GM23248 (cell line): ENCODE data around the gene PLXDC1.
"Not testable (repeated sequence)": the region's sequence is repeated elsewhere in the genome, so short reads cannot be mapped to it uniquely, and the experiment has no call there.

Experiments
- EZH2 ChIP-seq: fragments of 200-600 bp; sonication (generic); IDR thresholded peaks from 2 replicates; pipeline ENCODE4 v1.6.1; 2018; ENCODE audit warnings: antibody characterized with exemption, mild to moderate bottlenecking; ENCODE audit not compliant: insufficient read depth, poor library complexity, severe bottlenecking
- EZH2phosphoT487 ChIP-seq: fragments of 200-600 bp; sonication (generic); IDR thresholded peaks from 2 replicates; pipeline ENCODE4 v1.6.1; 2018; ENCODE audit warnings: antibody characterized with exemption, moderate library complexity, mild to moderate bottlenecking, low read depth; ENCODE audit not compliant: insufficient read depth

- TF ChIP-seq EZH2phosphoT487, EZH2: not testable (repeated sequence)
Observed at GRCh38 chr17:39026346-39026745, 125.1 kb downstream of the PLXDC1 start.
